Smooth muscle cell (in vitro differentiated cells): ENCODE results near the gene MEDAG. TPM values are rescaled to one million over a fixed set of nuclear protein-coding genes. Genes with fewer than 3 reads are reported as not detected.

ENCODE experiments used
- DNase-seq: peaks from one replicate; lab custom pipeline; 2025; ENCODE audit not compliant: unreplicated experiment; lab: John Stamatoyannopoulos, UW
- H2AFZ ChIP-seq: fragments of 200-600 bp; sonication (generic); 2 replicates; pipeline ENCODE4 v1.6.0; 2016; ENCODE audit warnings: antibody characterized with exemption, low read depth, mild to moderate bottlenecking
- H3F3A ChIP-seq: fragments of 200-600 bp; sonication (generic); 2 replicates; pipeline ENCODE4 v1.6.0; 2017; ENCODE audit warnings: antibody characterized with exemption, low read depth
- H3K27ac ChIP-seq: fragments of 200-600 bp; sonication (generic); 2 replicates; pipeline ENCODE4 v1.5.1; 2016; ENCODE audit warnings: low read depth, mild to moderate bottlenecking
- H3K27me3 ChIP-seq: fragments of 200-600 bp; sonication (generic); 2 replicates; pipeline ENCODE4 v1.6.1; 2016; ENCODE audit warnings: low read depth, mild to moderate bottlenecking
- H3K36me3 ChIP-seq: fragments of 200-600 bp; sonication (generic); 2 replicates; pipeline ENCODE4 v1.5.1; 2016; ENCODE audit warnings: low read depth
- H3K4me1 ChIP-seq: fragments of 200-600 bp; sonication (generic); 2 replicates; pipeline ENCODE4 v1.5.1; 2016; ENCODE audit warnings: low read depth
- H3K4me2 ChIP-seq: fragments of 200-600 bp; sonication (generic); 2 replicates; pipeline ENCODE4 v1.6.0; 2016; ENCODE audit warnings: mild to moderate bottlenecking
- H3K4me3 ChIP-seq: fragments of 200-600 bp; sonication (generic); 2 replicates; pipeline ENCODE4 v1.5.1; 2016; ENCODE audit warnings: mild to moderate bottlenecking
- H3K79me2 ChIP-seq: fragments of 200-600 bp; sonication (generic); 2 replicates; pipeline ENCODE4 v1.6.0; 2016; ENCODE audit warnings: low read depth, mild to moderate bottlenecking
- H3K9ac ChIP-seq: fragments of 200-600 bp; sonication (generic); 2 replicates; pipeline ENCODE4 v1.6.0; 2016; ENCODE audit warnings: low read depth
- H3K9me3 ChIP-seq: fragments of 200-600 bp; sonication (generic); replicated peaks from 2 replicates; pipeline ENCODE4 v1.5.1; 2016; ENCODE audit warnings: low read depth
- H4K20me1 ChIP-seq: fragments of 200-600 bp; sonication (generic); 2 replicates; pipeline ENCODE4 v1.6.0; 2016; ENCODE audit warnings: low read depth
- CTCF ChIP-seq: fragments of 200-600 bp; sonication (generic); IDR thresholded peaks from 2 replicates; pipeline ENCODE4 v1.5.1; 2017; ENCODE audit warnings: borderline replicate concordance, mild to moderate bottlenecking, antibody characterized with exemption; ENCODE audit not compliant: insufficient read depth, poor library complexity, severe bottlenecking
- WGBS: methylation state at CpG from one replicate; pipeline ENCODE4 v1.1.7; 2016; ENCODE audit warnings: low lambda C conversion rate; 5-methylcytosine and 5-hydroxymethylcytosine counted together
- polyA plus RNA-seq: library from polyadenylated mRNA; unstranded; fragments of >200 nt; fragmentation: Nextera tagmentation; extraction: Ambion mirVana; gene quantifications from 2 replicates; pipeline ENCODE4 v1.2.1, GENCODE V29; 2016
- total RNA-seq: library from RNA; depleted of rRNA; stranded (reverse); fragments of >200 nt; gene quantifications from 2 replicates; pipeline ENCODE4 v1.2.3, GENCODE V29; 2014

Gene MEDAG
- total and polyA plus RNA-seq, 2 experiments from 2014 or later = not detected

DNA sequence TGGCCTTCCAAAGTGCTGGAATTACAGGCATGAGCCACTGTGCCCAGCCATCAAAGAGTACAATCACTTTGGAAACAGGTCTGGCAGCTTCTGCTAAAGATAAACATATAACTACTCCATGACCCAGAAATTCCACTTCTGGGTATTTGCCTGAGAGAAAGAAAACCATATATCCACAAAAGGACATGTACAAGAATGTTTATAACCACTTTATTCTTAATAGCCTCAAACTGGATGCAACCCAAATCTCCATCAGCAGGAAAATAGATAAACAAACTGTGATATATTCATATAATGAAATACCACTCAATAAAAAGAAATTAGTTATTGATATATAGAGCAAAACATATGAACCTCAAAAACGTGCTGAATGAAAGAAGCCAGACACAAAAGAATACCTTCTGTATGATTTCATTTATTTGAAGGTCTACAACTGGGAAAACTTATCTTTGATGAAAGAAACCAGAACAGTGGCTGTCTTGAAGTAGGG lies 66.9 kb downstream of the MEDAG start:
- Histone ChIP-seq H3K36me3 (no peaks in the 10 kb centered on the region), H2AFZ (no peak overlapping the region), H3K9me3 (no peaks in the 10 kb centered on the region), H3K9ac (no peak overlapping the region), H3K4me2 (peak overlapping the region; percentile 26), H3K79me2 (no peaks in the 10 kb centered on the region), H3K27me3 (no peaks in the 10 kb centered on the region), H3K4me1 (peaks cover 4% of the 10 kb centered on the region), H3K4me3 (no peak overlapping the region), H4K20me1 (no peaks in the 10 kb centered on the region), H3F3A (no peaks in the 10 kb centered on the region), H3K27ac (peak overlapping the region; percentile 70)
- TF ChIP-seq CTCF = no peak
- WGBS = 8% methylated on average over 1 of the region's 1 CpG
- DNase-seq = no peak

- TF ChIP-seq CTCF = no peak
- WGBS = 27% methylated on average over 2 of the region's 2 CpGs
- H2AFZ ChIP-seq = peak overlapping the region; percentile 26
- H3K79me2 ChIP-seq = no peaks in the 10 kb centered on the region
- no peaks in the 10 kb centered on the region for H4K20me1 ChIP-seq
- peaks cover 4% of the 10 kb centered on the region for H3F3A ChIP-seq
- H3K27me3 ChIP-seq = no peaks in the 10 kb centered on the region
- H3K4me2 ChIP-seq = no peak overlapping the region
- H3K4me3 ChIP-seq = no peak overlapping the region
- H3K36me3 ChIP-seq = no peaks in the 10 kb centered on the region
- no peak overlapping the region for H3K27ac ChIP-seq
- H3K9ac ChIP-seq = no peak overlapping the region
- DNase-seq = no peak
- H3K4me1 ChIP-seq = peaks cover 1% of the 10 kb centered on the region
- no peaks in the 10 kb centered on the region for H3K9me3 ChIP-seq
Observed at GRCh38 chr13:30974350-30974749, 68.3 kb downstream of the MEDAG start.

Other genes with a start within 250 kb of the MEDAG start
- gene ALOX5AP, start 170.7 kb upstream of the MEDAG start, total RNA-seq = 2.6 TPM in 1 of 2 replicates, not detected in the other
- 0.22 and 0.85 TPM in 2 replicates for gene ALOX5AP, start 170.7 kb upstream of the MEDAG start, polyA plus RNA-seq
- 0.58 and 0.72 TPM in 2 replicates for gene TEX26, start 26.4 kb downstream of the MEDAG start, total RNA-seq
- 0.26 and 0.42 TPM in 2 replicates for gene TEX26, start 26.4 kb downstream of the MEDAG start, polyA plus RNA-seq